SK-N-SH (cell line): ENCODE data around the gene RBL1. TPM values are rescaled to one million over a fixed set of nuclear protein-coding genes. Genes with fewer than 3 reads are reported as not detected.
A peak's percentile ranks its signal among the peaks of the same experiment; 100 is the strongest.

Experiments
- CTCF ChIA-PET: fragments of 300-600, 350-600 bp; formaldehyde crosslinking; extraction: SDS; loops from one replicate; lab custom pipeline; 2021; lab: Yijun Ruan, JAX
- POLR2A ChIA-PET: fragments of 350-600 bp; sonication (Branson Sonifier 250); formaldehyde crosslinking; extraction: SDS; loops from one replicate; lab custom pipeline; 2020; ENCODE audit warnings: antibody characterized with exemption, inconsistent platforms; lab: Yijun Ruan, JAX
- DNase-seq: peaks from one replicate; pipeline ENCODE4 v3.0.0; 2012
- H2AFZ ChIP-seq: fragments of 200-600 bp; sonication (generic); 2 replicates; pipeline ENCODE4 v1.8.1; 2016; ENCODE audit warnings: antibody characterized with exemption, mild to moderate bottlenecking, low read depth
- H3F3A ChIP-seq: fragments of 200-600 bp; sonication (generic); replicated peaks from 2 replicates; pipeline ENCODE3; 2016; ENCODE audit warnings: antibody characterized with exemption, mild to moderate bottlenecking; ENCODE audit not compliant: insufficient read depth
- H3K27ac ChIP-seq, 2 experiments: fragments of 200-500 bp in 1 of 2; fragments of 200-600 bp in 1 of 2; sonication (Bioruptor generic) in 1 of 2; sonication (generic), shearing (Covaris generic) in 1 of 2; 2 replicates each; pipeline versions ENCODE4 v1.5.1 to v1.6.1; 2014 to 2016; ENCODE audit warnings: low read depth in 2 of 2, inconsistent platforms in 1 of 2, low read length in 1 of 2, mild to moderate bottlenecking in 1 of 2, mixed read lengths in 1 of 2
- H3K27me3 ChIP-seq: fragments of 200-600 bp; sonication (generic), shearing (Covaris generic); 2 replicates; pipeline ENCODE4 v1.6.1; 2016; ENCODE audit warnings: mixed run types; ENCODE audit not compliant: insufficient read depth
- H3K36me3 ChIP-seq, 2 experiments: fragments of 200-500 bp in 1 of 2; fragments of 200-600 bp in 1 of 2; sonication (Bioruptor generic) in 1 of 2; sonication (generic) in 1 of 2; replicated peaks in 1 of 2; 2 replicates each; pipeline versions ENCODE3 to v1.5.1; 2014 to 2016; ENCODE audit warnings: low read length in 1 of 2, mild to moderate bottlenecking in 1 of 2; ENCODE audit not compliant: insufficient read depth in 2 of 2, control insufficient read depth in 1 of 2
- H3K4me1 ChIP-seq, 2 experiments: fragments of 200-500 bp in 1 of 2; fragments of 200-600 bp in 1 of 2; sonication (Bioruptor generic) in 1 of 2; sonication (generic), shearing (Covaris generic) in 1 of 2; 2 replicates each; pipeline versions ENCODE4 v1.5.1 to v1.6.1; 2014 to 2016; ENCODE audit warnings: low read depth in 1 of 2, low read length in 1 of 2, mixed run types in 1 of 2; ENCODE audit not compliant: insufficient read depth in 2 of 2, control insufficient read depth in 1 of 2
- H3K4me2 ChIP-seq: fragments of 200-600 bp; sonication (generic), shearing (Covaris generic); 2 replicates; pipeline ENCODE4 v1.6.1; 2017; ENCODE audit warnings: mixed run types
- H3K4me3 ChIP-seq, 2 experiments: fragments of 200-500 bp in 1 of 2; fragments of 200-600 bp in 1 of 2; sonication (Bioruptor generic) in 1 of 2; sonication (generic), shearing (Covaris generic) in 1 of 2; 2 replicates each; pipeline versions ENCODE4 v1.5.1 to v1.8.1; 2014 to 2016; ENCODE audit warnings: low read depth in 2 of 2, inconsistent platforms in 1 of 2, low read length in 1 of 2, mild to moderate bottlenecking in 1 of 2, mixed read lengths in 1 of 2, moderate library complexity in 1 of 2
- H3K79me2 ChIP-seq: fragments of 200-600 bp; sonication (generic); 2 replicates; pipeline ENCODE4 v1.8.1; 2017; ENCODE audit warnings: mild to moderate bottlenecking; ENCODE audit not compliant: insufficient read depth
- H3K9ac ChIP-seq: fragments of 200-600 bp; sonication (generic); 2 replicates; pipeline ENCODE4 v1.6.1; 2017; ENCODE audit warnings: mixed run types
- H3K9me2 ChIP-seq: fragments of 200-600 bp; sonication (generic); 2 replicates; pipeline ENCODE4 v1.6.1; 2017; ENCODE audit warnings: mixed run types
- H3K9me3 ChIP-seq: fragments of 200-600 bp; sonication (generic); 2 replicates; pipeline ENCODE4 v1.6.1; 2017; ENCODE audit warnings: mixed run types, mild to moderate bottlenecking, moderate library complexity
- H4K20me1 ChIP-seq: fragments of 200-600 bp; sonication (generic); 2 replicates; pipeline ENCODE4 v1.6.1; 2017; ENCODE audit warnings: mild to moderate bottlenecking, mixed run types; ENCODE audit not compliant: insufficient read depth
- CTCF ChIP-seq: fragments of 200-600 bp; sonication (generic); IDR thresholded peaks from 2 replicates; pipeline ENCODE4 v1.6.1; 2017; ENCODE audit warnings: antibody characterized with exemption, mild to moderate bottlenecking, moderate library complexity
- FOXJ3 ChIP-seq: sonication (generic); formaldehyde crosslinking; IDR thresholded peaks from 2 replicates; pipeline ENCODE4 v1.5.1; 2020; ENCODE audit warnings: mild to moderate bottlenecking, missing genetic modification reagents
- IRF3 ChIP-seq: fragments of 150-350 bp; IDR thresholded peaks from 2 replicates; pipeline ENCODE4 v1.6.1; 2016; ENCODE audit warnings: mild to moderate bottlenecking, low read depth, low read length
- JUND ChIP-seq: IDR thresholded peaks from 2 replicates; pipeline ENCODE4 v1.4.0; 2012
- NRF1 ChIP-seq: IDR thresholded peaks from 2 replicates; pipeline ENCODE4 v1.6.1; 2012; ENCODE audit warnings: low read depth, mild to moderate bottlenecking, low read length
- RCOR1 ChIP-seq: fragments of 150-350 bp; IDR thresholded peaks from 2 replicates; pipeline ENCODE4 v1.6.1; 2017; ENCODE audit warnings: antibody characterized with exemption, low read length
- REST ChIP-seq: IDR thresholded peaks from 2 replicates; pipeline ENCODE4 v1.6.1; 2012; ENCODE audit warnings: mild to moderate bottlenecking, low read depth, low read length, moderate library complexity
- SIN3A ChIP-seq: IDR thresholded peaks from 2 replicates; pipeline ENCODE4 v1.6.1; 2012; ENCODE audit warnings: low read depth, mild to moderate bottlenecking, low read length, moderate library complexity, borderline replicate concordance
- TEAD4 ChIP-seq: IDR thresholded peaks from 2 replicates; pipeline ENCODE4 v1.4.0; 2012; ENCODE audit warnings: mild to moderate bottlenecking, borderline replicate concordance; ENCODE audit not compliant: insufficient read depth
- WGBS: methylation state at CpG from one replicate; pipeline ENCODE4 v1.1.6; 2017; ENCODE audit warnings: low lambda C conversion rate; 5-methylcytosine and 5-hydroxymethylcytosine counted together
- polyA plus RNA-seq, 3 experiments: library from polyadenylated mRNA; depleted of rRNA; stranded (reverse); fragments of >200 nt; gene quantifications; 2 replicates each; pipeline ENCODE4 v1.2.3, GENCODE V29; 2012

The RBL1 gene
- polyA plus RNA-seq, 1 of the 3 experiments (the other 2 are of a cell fraction): 2.5 TPM

GRCh38 chr20:37095599-37096414 lies at the start of gene RBL1 (continued):
- TF ChIP-seq REST (no peak), TEAD4 (no peak), NRF1 (no peak), CTCF (peak; percentile 34), SIN3A (peak; percentile 29; the same call in 1 of the 2 replicates), JUND (peak; percentile 16; the same call in 1 of the 2 replicates), IRF3 (no peak), RCOR1 (no peak)

- TF ChIP-seq FOXJ3 (CRISPR knock-in tag): no peak
- H3K36me3 ChIP-seq: no peaks in the 10 kb centered on the region
- H2AFZ ChIP-seq: no peak overlapping the region
- ChIA-PET POLR2A (no interaction called here), CTCF (no interaction called here)
- WGBS: 91% methylated on average over 8 of the region's 8 CpGs
- H3F3A ChIP-seq: no peaks in the 10 kb centered on the region
- H4K20me1 ChIP-seq: no peaks in the 10 kb centered on the region
- H3K9me2 ChIP-seq: no peaks in the 10 kb centered on the region
- H3K27me3 ChIP-seq: no peaks in the 10 kb centered on the region
- no peaks in the 10 kb centered on the region for H3K9me3 ChIP-seq
- H3K27ac ChIP-seq: no peak overlapping the region
- H3K9ac ChIP-seq: no peak overlapping the region
- no peaks in the 10 kb centered on the region for H3K4me1 ChIP-seq
- no peak overlapping the region for H3K4me2 ChIP-seq
- H3K79me2 ChIP-seq: no peaks in the 10 kb centered on the region
- no peak overlapping the region for H3K4me3 ChIP-seq
- DNase-seq: no peak
Observed at GRCh38 chr20:37144856-37145404, 49.1 kb upstream of the RBL1 start.
